ENCODE results near the gene XPO6.

The XPO6 gene

DNA sequence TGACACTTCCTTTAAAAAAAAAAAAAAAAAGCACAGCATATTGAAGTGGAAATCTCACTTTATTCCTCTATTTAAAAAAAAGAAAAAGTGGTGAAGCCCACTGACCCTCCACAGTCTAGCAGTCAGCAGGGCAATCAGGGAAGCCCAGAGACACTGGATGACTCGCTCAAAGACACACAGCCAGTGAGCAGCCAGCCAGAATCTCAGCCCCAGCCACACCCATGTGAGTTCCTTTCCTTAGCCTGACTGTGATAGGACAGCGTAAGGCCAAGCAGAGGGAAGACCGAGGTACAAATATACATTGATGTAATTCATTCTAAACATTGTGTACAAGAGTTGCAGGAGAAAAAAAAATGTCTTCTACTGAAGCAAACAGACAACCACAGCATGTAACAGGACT, 22.5 kb downstream of the XPO6 start:
- TF ChIP-seq, protein P1, sequence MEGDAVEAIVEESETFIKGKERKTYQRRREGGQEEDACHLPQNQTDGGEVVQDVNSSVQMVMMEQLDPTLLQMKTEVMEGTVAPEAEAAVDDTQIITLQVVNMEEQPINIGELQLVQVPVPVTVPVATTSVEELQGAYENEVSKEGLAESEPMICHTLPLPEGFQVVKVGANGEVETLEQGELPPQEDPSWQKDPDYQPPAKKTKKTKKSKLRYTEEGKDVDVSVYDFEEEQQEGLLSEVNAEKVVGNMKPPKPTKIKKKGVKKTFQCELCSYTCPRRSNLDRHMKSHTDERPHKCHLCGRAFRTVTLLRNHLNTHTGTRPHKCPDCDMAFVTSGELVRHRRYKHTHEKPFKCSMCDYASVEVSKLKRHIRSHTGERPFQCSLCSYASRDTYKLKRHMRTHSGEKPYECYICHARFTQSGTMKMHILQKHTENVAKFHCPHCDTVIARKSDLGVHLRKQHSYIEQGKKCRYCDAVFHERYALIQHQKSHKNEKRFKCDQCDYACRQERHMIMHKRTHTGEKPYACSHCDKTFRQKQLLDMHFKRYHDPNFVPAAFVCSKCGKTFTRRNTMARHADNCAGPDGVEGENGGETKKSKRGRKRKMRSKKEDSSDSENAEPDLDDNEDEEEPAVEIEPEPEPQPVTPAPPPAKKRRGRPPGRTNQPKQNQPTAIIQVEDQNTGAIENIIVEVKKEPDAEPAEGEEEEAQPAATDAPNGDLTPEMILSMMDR (IDR thresholded peaks at IDR 0.05; ENCODE audit: control extremely low read depth, extremely low read depth, low read depth, missing control alignments): no peak
- DNase-seq (ENCODE audit: extremely low spot score): no peak
- ChIA-PET CTCF (interaction anchor here (1.0 to 3.0 kb wide), 10 partner anchors 8 to 118 kb away, joined by 3 to 14 read pairs (median 4); no protein-coding TSS in a partner anchor), POLR2A (interaction anchor here (0.6 to 0.7 kb wide), 4 partner anchors 21 to 53 kb away, joined by 3 to 12 read pairs (median 8); no protein-coding TSS in a partner anchor)

DNA sequence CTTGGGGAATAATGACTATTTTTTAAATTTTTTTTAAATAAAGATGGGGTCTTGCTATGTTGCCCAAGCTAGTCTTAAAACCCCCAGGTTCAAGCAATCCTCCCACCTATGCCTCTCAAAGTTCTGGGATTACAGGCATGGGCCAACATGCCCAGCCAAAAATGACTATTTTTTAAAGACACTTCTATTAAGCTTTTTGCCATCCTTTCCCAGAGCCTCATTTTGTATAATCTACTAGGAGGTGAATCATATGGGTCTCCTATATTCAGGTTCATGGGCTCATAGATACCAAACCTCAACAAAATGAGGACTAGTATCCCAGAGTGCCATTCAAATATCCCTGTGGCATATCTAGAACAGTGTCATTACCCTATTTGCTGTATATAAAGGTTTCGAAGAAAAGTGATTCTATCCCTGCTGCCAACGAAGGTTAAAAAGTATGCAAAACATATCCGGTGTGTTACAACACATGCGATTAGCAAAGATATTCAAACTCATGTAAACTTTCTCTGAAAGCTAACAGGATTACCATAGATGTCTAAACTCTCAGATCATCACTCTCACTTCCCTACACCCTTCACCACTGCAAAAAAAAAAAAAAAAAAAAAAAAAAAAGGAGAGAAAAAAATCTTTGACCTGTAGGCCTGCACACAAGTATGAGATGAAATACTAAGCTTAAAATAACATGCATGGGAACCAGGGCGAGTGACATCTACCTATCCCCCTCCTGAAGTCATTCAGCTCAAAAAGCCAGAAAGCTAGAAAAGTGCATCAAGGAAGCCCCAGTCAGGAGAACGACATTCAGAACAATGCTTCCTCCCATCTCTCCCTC, 23.5 kb downstream of the XPO6 start:
- ChIA-PET CTCF (interaction anchor here (1.0 to 3.0 kb wide), 14 partner anchors 8 to 117 kb away, joined by 3 to 14 read pairs (median 4); no protein-coding TSS in a partner anchor), POLR2A (interaction anchor here (0.6 to 0.7 kb wide), 4 partner anchors 22 to 52 kb away, joined by 3 to 12 read pairs (median 8); no protein-coding TSS in a partner anchor)
- peak; percentile 57 for DNase-seq (ENCODE audit: extremely low spot score)
- TF ChIP-seq, protein P1 (IDR thresholded peaks at IDR 0.05; ENCODE audit: control extremely low read depth, extremely low read depth, low read depth, missing control alignments): no peak

DNA sequence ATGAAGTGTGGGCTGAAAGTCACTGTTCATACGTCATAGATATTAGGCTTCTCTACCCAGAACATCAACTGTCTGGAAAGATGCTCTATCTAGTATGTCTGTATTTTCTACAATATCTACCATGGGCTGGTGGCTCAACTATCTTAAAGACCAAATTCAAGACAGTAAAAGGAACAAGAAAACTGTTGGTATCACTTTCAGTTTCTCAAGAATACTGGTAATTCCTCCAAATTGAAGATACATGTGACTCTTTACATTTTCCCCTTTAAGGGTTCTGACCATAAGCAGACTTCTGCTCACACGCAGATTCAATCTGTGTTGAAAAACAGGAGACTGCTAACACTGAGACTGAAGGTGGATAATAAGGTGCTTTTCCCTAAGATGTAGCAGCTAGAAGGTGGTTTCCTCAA, 24.2 kb downstream of the XPO6 start:
- TF ChIP-seq, protein P1 (IDR thresholded peaks at IDR 0.05; ENCODE audit: control extremely low read depth, extremely low read depth, low read depth, missing control alignments): no peak
- ChIA-PET CTCF (interaction anchor here (1.1 to 3.0 kb wide), 6 partner anchors 9 to 26 kb away, joined by 3 to 14 read pairs (median 4); no protein-coding TSS in a partner anchor), POLR2A (no interaction called here)
- peak; percentile 40 for DNase-seq (ENCODE audit: extremely low spot score)

DNA sequence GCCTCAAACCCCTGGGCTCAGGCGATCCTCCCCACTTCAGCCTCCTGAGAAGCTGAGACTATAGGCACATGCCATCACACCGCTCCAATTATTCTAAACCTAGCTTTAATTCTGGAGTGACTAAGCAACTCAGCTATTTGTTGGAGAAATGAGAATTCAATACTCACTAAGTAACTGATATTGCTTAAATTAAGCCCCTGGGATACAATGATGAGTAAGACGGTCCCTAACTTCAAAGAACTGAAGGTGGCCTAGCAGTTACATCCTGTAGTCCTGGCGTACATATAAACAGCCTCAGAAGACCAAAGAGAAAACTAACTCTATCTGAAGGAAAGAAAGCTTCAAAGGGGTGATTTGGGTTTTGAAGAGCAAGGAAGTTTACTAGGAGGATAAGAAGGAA, 25.0 kb downstream of the XPO6 start:
- no peak for DNase-seq (ENCODE audit: extremely low spot score)
- TF ChIP-seq, protein P1 (IDR thresholded peaks at IDR 0.05; ENCODE audit: control extremely low read depth, extremely low read depth, low read depth, missing control alignments): no peak
- ChIA-PET POLR2A (no interaction called here), CTCF (interaction anchor here (0.8 to 2.4 kb wide), 5 partner anchors 8 to 135 kb away, joined by 3 to 6 read pairs (median 4); no protein-coding TSS in a partner anchor)

DNA sequence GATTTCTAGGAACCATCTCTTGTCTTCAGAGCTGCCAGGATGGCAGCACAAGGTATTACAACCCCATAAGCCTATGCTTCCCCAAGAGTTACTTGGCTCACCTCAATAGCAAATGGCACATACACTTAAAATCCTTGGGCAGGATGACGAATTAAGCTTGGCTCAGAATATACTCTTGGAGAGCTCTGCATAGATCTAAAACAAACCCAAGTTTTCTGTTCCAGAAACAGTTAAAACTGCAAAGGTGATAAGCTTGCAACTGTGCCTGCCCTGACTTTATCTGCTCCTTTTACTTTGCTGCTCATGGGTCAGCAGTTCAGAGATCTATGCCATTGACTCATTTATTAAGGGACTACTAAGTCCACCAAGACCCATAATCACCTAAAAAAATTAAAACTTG, 26.1 kb downstream of the XPO6 start:
- ChIA-PET POLR2A (no interaction called here), CTCF (interaction anchor here (2.4 kb wide), 1 partner anchor 25 kb away, joined by 6 read pairs; no protein-coding TSS in a partner anchor)
- no peak for DNase-seq (ENCODE audit: extremely low spot score)
- TF ChIP-seq, protein P1 (IDR thresholded peaks at IDR 0.05; ENCODE audit: control extremely low read depth, extremely low read depth, low read depth, missing control alignments): no peak

DNA sequence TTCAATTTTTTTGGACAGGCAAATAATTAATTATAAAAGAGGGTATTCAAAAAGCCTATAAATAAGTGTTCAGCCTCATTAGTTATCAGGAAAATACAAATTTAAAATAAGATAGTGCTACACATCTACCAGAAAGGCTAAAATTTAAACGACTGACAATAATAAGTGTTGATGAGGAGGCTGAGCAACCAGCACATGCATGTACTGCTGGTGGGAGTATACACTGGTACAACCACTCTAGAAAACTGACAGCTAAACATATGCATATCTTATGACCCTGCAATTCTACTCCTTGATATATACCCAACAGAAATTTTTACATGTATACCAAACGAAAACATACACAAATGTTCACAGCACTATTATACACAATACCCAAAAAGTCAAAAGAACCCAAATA, 27.1 kb downstream of the XPO6 start:
- ChIA-PET POLR2A (no interaction called here), CTCF (interaction anchor here (1.4 to 2.4 kb wide), 3 partner anchors 9 to 26 kb away, joined by 5 to 6 read pairs (median 5); no protein-coding TSS in a partner anchor)
- TF ChIP-seq, protein P1 (IDR thresholded peaks at IDR 0.05; ENCODE audit: control extremely low read depth, extremely low read depth, low read depth, missing control alignments): no peak
- DNase-seq (ENCODE audit: extremely low spot score): no peak
